Esophagus muscularis mucosa (tissue), 4 donors: ENCODE measurements around the gene HTD2. TPM values are rescaled to one million over a fixed set of nuclear protein-coding genes. Genes with fewer than 3 reads are reported as not detected.
A peak's percentile ranks its signal among the peaks of the same experiment; 100 is the strongest.

Source experiments
- DNase-seq: peaks from one replicate; pipeline ENCODE4 v3.0.0-alpha.2; 2017; ENCODE audit errors: extremely low spot score
- H3K27ac ChIP-seq, 4 donors: fragments of 200-600 bp; sonication (generic); replicated peaks in 1 of 4; 1 replicate in 3 of 4; 2 replicates in 1 of 4; pipeline ENCODE4 v1.5.1; 2016 to 2019; ENCODE audit warnings: mild to moderate bottlenecking in 1 of 4
- H3K27me3 ChIP-seq, 4 donors: fragments of 200-600 bp; sonication (generic); one replicate each; pipeline versions ENCODE4 v1.5.1 to v1.6.0; 2016 to 2019
- H3K36me3 ChIP-seq, 4 donors: fragments of 200-600 bp; sonication (generic); one replicate each; pipeline ENCODE4 v1.5.1; 2016 to 2019
- H3K4me1 ChIP-seq, 4 donors: fragments of 200-600 bp; sonication (generic); one replicate each; pipeline ENCODE4 v1.5.1; 2016 to 2019
- H3K4me3 ChIP-seq, 4 donors: fragments of 200-600 bp; sonication (generic); 1 replicate in 2 of 4; 2 replicates in 2 of 4; pipeline ENCODE4 v1.5.1; 2016 to 2019; ENCODE audit warnings: mild to moderate bottlenecking in 4 of 4, moderate library complexity in 1 of 4
- H3K9me3 ChIP-seq, 4 donors: fragments of 200-600 bp; sonication (generic); 1 replicate in 3 of 4; 2 replicates in 1 of 4; pipeline ENCODE4 v1.5.1; 2016 to 2019
- EP300 ChIP-seq: sonication (generic); formaldehyde crosslinking; IDR thresholded peaks from one replicate; pipeline ENCODE4 v1.6.1; 2017; ENCODE audit warnings: antibody characterized with exemption
- POLR2A ChIP-seq: fragments of 450-650 bp; IDR thresholded peaks from one replicate; pipeline ENCODE4 v1.6.1; 2017; ENCODE audit warnings: antibody characterized with exemption, moderate library complexity, mild to moderate bottlenecking, low read depth
- POLR2AphosphoS5 ChIP-seq, 2 donors: sonication (generic); formaldehyde crosslinking; IDR thresholded peaks; one replicate each; pipeline ENCODE4 v1.6.1; 2017; ENCODE audit warnings: antibody characterized with exemption in 2 of 2
- WGBS: methylation state at CpG from one replicate; pipeline ENCODE4 v1.1.5; 2018; 5-methylcytosine and 5-hydroxymethylcytosine counted together
- intact Hi-C: fragments of 100-400 bp; cut with DNase I; formaldehyde crosslinking; loops from one replicate; pipeline ENCODE4 v1.15.1; 2023
- total RNA-seq, 4 donors: library from RNA; depleted of rRNA; stranded (reverse); fragments of >200 nt; gene quantifications; one replicate each; pipeline versions ENCODE4 v1.1.0 to v1.2.1, GENCODE V29; 2016
- TF ChIP-seq, protein P1 (sequence below), 3 experiments: fragments of 200-600 bp in 2 of 3; fragments of 450-650 bp in 1 of 3; sonication (generic) in 2 of 3; IDR thresholded peaks; one replicate each; pipeline ENCODE4 v1.5.1; 2017 to 2019; ENCODE audit warnings: antibody characterized with exemption in 3 of 3, mild to moderate bottlenecking in 2 of 3, moderate library complexity in 1 of 3

The HTD2 gene
- total RNA-seq, 4 donors from 2014 or later, result 7.5 to 12.3 (median 10.4) TPM

GRCh38 chr3:58296843-58297242 is 9.5 kb upstream of the HTD2 start:
- Histone ChIP-seq H3K9me3 (no peaks in the 10 kb centered on the region), H3K27me3 (peaks cover 0 to 8% (median 0%) of the 10 kb centered on the region in 4 donors), H3K4me1 (peaks cover 0 to 11% (median 1%) of the 10 kb centered on the region in 4 donors), H3K27ac (no peak overlapping the region), H3K4me3 (no peak overlapping the region), H3K36me3 (peaks cover 0 to 13% (median 5%) of the 10 kb centered on the region in 4 donors)
- DNase-seq, result no peak
- WGBS, result 71% methylated on average over 6 of the region's 6 CpGs
- intact Hi-C loops, result no loop called here
- TF ChIP-seq EP300 (no peak), POLR2AphosphoS5 (IDR thresholded peaks at IDR 0.05) (no peak), POLR2A (no peak)
- TF ChIP-seq, protein P1, sequence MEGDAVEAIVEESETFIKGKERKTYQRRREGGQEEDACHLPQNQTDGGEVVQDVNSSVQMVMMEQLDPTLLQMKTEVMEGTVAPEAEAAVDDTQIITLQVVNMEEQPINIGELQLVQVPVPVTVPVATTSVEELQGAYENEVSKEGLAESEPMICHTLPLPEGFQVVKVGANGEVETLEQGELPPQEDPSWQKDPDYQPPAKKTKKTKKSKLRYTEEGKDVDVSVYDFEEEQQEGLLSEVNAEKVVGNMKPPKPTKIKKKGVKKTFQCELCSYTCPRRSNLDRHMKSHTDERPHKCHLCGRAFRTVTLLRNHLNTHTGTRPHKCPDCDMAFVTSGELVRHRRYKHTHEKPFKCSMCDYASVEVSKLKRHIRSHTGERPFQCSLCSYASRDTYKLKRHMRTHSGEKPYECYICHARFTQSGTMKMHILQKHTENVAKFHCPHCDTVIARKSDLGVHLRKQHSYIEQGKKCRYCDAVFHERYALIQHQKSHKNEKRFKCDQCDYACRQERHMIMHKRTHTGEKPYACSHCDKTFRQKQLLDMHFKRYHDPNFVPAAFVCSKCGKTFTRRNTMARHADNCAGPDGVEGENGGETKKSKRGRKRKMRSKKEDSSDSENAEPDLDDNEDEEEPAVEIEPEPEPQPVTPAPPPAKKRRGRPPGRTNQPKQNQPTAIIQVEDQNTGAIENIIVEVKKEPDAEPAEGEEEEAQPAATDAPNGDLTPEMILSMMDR (IDR thresholded peaks at IDR 0.05), result no peak

DNA sequence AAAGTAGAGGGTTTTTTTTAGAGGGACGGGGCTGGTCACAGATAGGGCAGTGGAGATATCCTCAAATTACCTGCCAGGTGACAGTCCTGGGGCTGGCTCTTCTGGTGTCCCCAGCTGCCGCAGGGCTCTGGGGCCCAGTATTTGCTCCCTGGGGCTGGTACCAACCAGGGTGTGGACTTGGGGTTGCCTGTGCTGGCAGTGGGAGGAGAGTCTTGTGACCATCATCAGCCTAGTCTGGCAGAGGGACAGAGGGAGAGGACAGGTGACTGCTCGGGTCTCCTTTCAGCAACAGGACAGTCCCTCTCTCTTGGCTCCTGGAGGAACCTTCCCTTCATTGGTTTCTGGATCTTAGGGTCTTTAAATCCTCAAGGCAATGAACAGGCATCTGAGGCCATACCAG is 8.1 kb upstream of the HTD2 start:
- 85% methylated on average over 2 of the region's 3 CpGs for WGBS
- intact Hi-C loops, result no loop called here
- peaks cover 0 to 11% (median 1%) of the 10 kb centered on the region in 4 donors for H3K4me1 ChIP-seq
- H3K9me3 ChIP-seq, result no peaks in the 10 kb centered on the region
- H3K36me3 ChIP-seq, result peaks cover 0 to 11% (median 4%) of the 10 kb centered on the region in 4 donors
- peaks cover 0 to 13% (median 0%) of the 10 kb centered on the region in 4 donors for H3K27me3 ChIP-seq
- DNase-seq, result no peak
- H3K27ac ChIP-seq, result no peak overlapping the region
- TF ChIP-seq, protein P1 (IDR thresholded peaks at IDR 0.05), result no peak
- TF ChIP-seq EP300 (no peak), POLR2AphosphoS5 (IDR thresholded peaks at IDR 0.05) (no peak), POLR2A (no peak)
- no peak overlapping the region for H3K4me3 ChIP-seq

GRCh38 chr3:58299075-58299474 is 7.2 kb upstream of the HTD2 start:
- Histone ChIP-seq H3K9me3 (no peaks in the 10 kb centered on the region), H3K27me3 (peaks cover 0 to 13% (median 0%) of the 10 kb centered on the region in 4 donors), H3K4me1 (peaks cover 0 to 11% (median 1%) of the 10 kb centered on the region in 4 donors), H3K36me3 (peaks cover 0 to 5% (median under 1%) of the 10 kb centered on the region in 4 donors), H3K27ac (no peak overlapping the region), H3K4me3 (no peak overlapping the region)
- intact Hi-C loops, result no loop called here
- DNase-seq, result no peak
- TF ChIP-seq POLR2A, result no peak
- no peak for TF ChIP-seq EP300
- TF ChIP-seq, protein P1 (IDR thresholded peaks at IDR 0.05), result no peak
- TF ChIP-seq POLR2AphosphoS5 (IDR thresholded peaks at IDR 0.05), result no peak
- 62% methylated on average over 2 of the region's 2 CpGs for WGBS

DNA sequence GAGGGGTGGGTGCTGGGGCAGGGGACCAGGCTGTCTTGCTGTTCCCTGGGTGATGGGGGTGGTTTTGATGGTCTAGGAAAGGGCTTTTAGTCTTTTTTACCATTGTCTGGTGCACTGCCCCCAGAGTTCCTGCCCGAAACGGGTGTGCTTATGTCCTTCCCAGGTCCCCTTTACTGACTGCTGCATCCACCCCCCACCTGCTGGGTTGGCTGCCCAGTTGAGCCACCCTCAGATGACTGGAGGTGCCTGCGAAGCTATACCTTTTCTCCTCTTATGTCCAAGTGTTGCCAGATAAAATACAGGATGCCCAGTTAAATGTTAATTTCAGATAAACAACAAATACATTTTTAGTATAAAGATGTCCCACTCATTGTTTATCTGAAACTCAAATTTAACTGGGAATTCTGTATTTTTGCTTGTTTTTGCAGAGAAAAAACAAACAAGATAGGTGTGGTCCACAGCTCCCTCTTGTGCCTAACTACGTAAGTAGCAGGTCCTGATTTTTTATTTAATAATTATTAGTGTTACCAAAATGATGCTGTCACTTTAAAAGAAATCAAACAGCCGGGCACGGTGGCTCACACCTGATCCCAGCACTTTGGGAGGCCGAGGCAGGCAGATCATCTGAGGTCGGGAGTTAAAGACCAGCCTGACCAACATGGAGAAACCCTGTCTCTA is 6.3 kb upstream of the HTD2 start:
- Histone ChIP-seq H3K4me3 (no peak overlapping the region), H3K4me1 (peaks cover 0 to 11% (median 1%) of the 10 kb centered on the region in 4 donors), H3K36me3 (no peaks in the 10 kb centered on the region), H3K27ac (no peak overlapping the region), H3K9me3 (no peaks in the 10 kb centered on the region), H3K27me3 (peaks cover 0 to 13% (median 0%) of the 10 kb centered on the region in 4 donors)
- 20% methylated on average over 8 of the region's 8 CpGs for WGBS
- no peak for DNase-seq
- intact Hi-C loops, result loop anchor here (10.0 kb wide), 1 partner anchor 295 kb away; the partner anchor contains the start of gene FLNB
- TF ChIP-seq, protein P1 (IDR thresholded peaks at IDR 0.05), result peak; percentile 52 to 65 (median 56)
- no peak for TF ChIP-seq EP300
- TF ChIP-seq POLR2A, result no peak
